ENCODE data around the gene CCDC50.

- TF ChIP-seq POLR2A (IDR thresholded peaks at IDR 0.05; ENCODE audit: borderline replicate concordance, extremely low read depth, insufficient read depth, insufficient read length): no peak
- TF ChIP-seq, protein P1, sequence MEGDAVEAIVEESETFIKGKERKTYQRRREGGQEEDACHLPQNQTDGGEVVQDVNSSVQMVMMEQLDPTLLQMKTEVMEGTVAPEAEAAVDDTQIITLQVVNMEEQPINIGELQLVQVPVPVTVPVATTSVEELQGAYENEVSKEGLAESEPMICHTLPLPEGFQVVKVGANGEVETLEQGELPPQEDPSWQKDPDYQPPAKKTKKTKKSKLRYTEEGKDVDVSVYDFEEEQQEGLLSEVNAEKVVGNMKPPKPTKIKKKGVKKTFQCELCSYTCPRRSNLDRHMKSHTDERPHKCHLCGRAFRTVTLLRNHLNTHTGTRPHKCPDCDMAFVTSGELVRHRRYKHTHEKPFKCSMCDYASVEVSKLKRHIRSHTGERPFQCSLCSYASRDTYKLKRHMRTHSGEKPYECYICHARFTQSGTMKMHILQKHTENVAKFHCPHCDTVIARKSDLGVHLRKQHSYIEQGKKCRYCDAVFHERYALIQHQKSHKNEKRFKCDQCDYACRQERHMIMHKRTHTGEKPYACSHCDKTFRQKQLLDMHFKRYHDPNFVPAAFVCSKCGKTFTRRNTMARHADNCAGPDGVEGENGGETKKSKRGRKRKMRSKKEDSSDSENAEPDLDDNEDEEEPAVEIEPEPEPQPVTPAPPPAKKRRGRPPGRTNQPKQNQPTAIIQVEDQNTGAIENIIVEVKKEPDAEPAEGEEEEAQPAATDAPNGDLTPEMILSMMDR (IDR thresholded peaks at IDR 0.05 in 2 of 3, conservative IDR thresholded peaks at IDR 0.05 in 1 of 3; ENCODE audit: borderline replicate concordance in 1 of 3, insufficient read depth in 1 of 3, low read depth in 2 of 3, low read length in 2 of 3): no peak
- TF ChIP-seq EZH2 (IDR thresholded peaks at IDR 0.05): no peak
- TF ChIP-seq MAX (IDR thresholded peaks at IDR 0.05): no peak
- TF ChIP-seq SIN3A (IDR thresholded peaks at IDR 0.05; ENCODE audit: low read depth): no peak
- no peak for TF ChIP-seq REST (IDR thresholded peaks at IDR 0.05; ENCODE audit: low read depth)
- TF ChIP-seq POLR2AphosphoS5 (IDR thresholded peaks at IDR 0.05; ENCODE audit: low read depth, low read length): no peak
- TF ChIP-seq YY1 (IDR thresholded peaks at IDR 0.05; ENCODE audit: extremely low read depth, insufficient replicate concordance, low read depth, low read length): no peak
- no peak for TF ChIP-seq ZNF274 (IDR thresholded peaks at IDR 0.05; ENCODE audit: low read depth, low read length)
- TF ChIP-seq SRF (IDR thresholded peaks at IDR 0.05; ENCODE audit: low read depth): no peak
- TF ChIP-seq EZH2phosphoT487 (IDR thresholded peaks at IDR 0.05; ENCODE audit: borderline replicate concordance): no peak
- TF ChIP-seq ELF1 (IDR thresholded peaks at IDR 0.05; ENCODE audit: borderline replicate concordance, low read depth): no peak
- TF ChIP-seq SP1 (IDR thresholded peaks at IDR 0.05; ENCODE audit: low read depth): no peak
- TF ChIP-seq EGR1 (IDR thresholded peaks at IDR 0.05; ENCODE audit: low read depth): no peak
These were observed 25.6 kb upstream of the CCDC50 start for GRCh38 chr3:191303596-191303995.

Data from HCT116 (cell line).